HG03108 (cell line): ENCODE measurements around the gene ARL15.
"Not testable (repeated sequence)": the region's sequence is repeated elsewhere in the genome, so short reads cannot be mapped to it uniquely, and the experiment has no call there.

ENCODE experiments used
- ATAC-seq: cut with Tn5 transposase; IDR thresholded peaks from one replicate; pipeline ENCODE4 v1.9.1; 2021; ENCODE audit warnings: moderate library complexity; ENCODE audit not compliant: unreplicated experiment

The ARL15 gene

DNA sequence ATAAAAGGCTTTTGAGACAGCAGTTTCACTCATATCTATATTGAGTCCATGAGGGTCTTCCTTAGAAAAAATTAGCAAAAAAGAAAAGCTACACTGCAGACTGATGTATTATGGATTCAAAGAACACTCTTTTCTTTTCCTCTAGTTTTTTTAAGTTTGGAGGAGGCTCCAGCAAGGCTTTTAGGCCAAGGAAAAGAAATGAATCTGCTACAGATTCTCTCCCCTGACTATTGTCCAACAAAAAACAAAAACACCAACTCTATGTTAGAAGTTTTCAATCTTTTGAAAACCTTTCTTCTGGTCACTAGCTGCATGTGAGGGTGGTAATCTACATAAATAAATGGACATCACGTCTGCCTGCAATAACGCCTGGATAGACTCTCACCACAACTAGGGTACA, 310.4 kb downstream of the ARL15 start:
- ATAC-seq = no peak

GRCh38 chr5:53997736-53998627, 312.4 kb downstream of the ARL15 start:
- ATAC-seq = no peak

GRCh38 chr5:53996008-53996407, 314.4 kb downstream of the ARL15 start:
- ATAC-seq = no peak

DNA sequence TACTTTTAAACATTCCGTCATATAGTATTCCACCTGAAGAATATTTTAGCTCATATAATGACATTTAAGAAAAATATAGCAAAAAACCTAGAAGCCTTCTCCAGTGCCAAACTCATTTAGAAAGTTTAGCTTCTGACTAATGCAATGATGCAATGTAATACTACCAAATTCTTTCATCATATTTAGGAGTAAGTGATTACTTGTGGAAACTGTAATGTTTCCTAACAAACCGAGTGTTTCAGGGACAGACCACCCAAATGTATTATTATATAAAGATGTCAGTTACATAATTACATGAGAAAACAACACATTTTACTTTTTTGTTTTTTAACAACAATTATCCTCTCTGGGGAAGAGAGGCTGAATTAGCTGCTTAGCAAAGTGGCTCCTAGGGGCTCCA, 316.2 kb downstream of the ARL15 start:
- ATAC-seq = no peak

DNA sequence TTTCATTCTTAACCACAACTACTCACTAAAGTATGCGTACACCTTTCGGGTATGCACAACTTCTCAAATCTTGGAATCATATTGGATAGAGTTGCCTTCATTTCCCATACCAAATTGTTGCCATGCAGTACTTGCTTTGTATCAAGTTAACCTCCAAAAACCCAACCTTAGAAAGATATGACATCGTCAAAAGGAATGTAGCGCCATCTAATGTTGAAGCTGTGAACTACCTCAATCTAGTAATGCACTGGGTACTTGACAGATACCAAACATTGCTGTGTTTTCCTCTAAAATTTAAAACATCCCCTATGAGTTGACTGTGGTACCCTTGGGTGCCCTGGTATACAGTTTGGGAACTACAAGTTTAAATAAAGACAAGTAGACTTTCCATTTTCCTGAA, 318.4 kb downstream of the ARL15 start:
- no peak for ATAC-seq

DNA sequence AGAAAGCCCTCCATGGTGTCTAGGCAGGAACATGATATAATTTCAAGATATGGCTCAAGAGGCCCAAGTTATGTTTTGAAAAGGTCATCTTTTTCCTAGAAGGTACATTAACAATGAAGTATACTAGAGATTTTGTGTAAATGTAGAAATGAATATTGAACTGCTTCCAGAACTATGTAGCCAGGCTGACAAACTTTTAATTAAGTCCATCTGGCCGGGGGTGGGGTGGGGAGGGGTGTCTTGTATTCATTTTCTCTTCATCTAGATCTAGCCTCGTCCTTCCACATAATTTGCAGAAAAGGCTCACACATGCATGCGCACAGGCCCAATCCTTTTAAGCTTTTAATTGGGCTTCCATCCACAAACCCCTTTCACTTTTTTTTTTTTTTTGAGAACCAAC, 323.3 kb downstream of the ARL15 start:
- no peak for ATAC-seq

DNA sequence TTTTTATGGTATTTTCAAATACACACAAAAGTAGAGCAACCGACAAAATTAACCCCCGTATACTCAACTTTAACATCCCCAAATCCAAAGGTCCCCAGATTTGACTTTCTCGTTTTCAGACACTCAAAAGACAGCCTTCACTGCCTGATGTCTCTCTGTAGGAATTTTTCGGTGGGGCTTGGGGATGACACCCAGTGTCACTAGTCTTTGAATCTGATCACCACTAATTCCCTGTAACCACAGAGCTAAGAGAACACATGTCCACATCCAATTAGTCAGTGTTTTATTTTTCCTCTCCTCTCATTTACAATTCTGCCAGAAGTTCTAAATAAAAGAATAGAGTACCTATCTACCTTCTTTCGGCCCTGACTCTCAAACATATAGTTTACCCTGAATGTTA, 324.6 kb downstream of the ARL15 start:
- ATAC-seq = no peak

DNA sequence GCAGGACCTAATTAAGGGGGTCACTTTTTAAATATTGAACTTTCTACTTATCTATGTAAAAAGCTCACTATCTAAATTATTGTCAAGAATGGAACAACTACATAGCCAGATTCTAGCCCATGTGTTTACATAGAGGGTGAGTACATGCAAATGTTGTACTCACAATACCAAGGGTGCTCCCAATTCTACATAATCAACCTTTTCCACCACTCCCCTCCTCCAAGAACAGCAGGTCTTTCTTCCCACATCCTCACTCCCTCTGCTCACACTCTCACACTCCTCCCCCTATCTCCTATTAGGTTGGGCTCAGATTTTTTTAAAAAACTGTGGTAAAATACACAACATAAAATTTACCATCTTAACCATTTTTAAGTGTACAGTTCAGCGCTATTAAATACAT, 325.4 kb downstream of the ARL15 start:
- ATAC-seq = no peak

DNA sequence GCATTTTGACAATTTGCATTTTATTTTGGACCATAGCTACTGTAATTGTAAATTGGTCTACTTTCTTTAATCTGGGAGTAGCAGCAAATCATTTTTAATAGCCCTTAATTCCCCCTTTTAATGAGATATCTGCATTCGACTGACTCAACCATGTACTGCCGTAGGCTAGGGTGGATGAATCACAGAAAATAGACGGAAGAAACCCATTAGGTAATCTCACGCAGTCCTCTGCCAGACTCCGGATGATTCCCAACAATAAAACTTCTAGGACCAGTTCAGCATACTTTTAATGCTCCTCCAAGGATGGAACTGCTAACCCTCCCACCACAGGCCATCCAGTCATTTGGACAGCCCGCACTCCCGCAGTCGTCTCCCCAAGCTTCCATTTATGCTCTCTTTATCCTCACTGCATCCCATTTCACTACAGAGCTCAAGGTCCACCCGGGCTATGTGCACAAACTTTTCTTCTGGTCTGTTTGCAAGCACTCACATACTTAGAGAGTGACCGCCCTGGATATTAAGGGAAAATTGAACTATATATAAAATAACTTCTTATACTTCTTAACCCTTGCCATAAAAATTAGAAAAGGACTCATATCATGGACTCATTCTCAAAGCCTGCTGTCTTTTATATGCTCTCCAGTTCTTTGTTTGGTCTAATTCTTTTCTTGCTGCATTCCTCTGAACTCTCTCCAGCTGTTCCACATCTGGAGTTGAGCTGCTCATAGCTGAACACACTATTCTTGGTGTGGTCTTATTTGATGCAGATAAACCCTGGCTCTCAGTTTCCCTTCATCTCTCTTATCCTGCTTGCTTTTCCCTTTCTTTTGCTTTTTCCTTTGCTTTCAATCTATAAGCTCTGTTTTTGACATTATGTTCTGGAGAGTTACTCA, 326.6 kb downstream of the ARL15 start:
- ATAC-seq = no peak

DNA sequence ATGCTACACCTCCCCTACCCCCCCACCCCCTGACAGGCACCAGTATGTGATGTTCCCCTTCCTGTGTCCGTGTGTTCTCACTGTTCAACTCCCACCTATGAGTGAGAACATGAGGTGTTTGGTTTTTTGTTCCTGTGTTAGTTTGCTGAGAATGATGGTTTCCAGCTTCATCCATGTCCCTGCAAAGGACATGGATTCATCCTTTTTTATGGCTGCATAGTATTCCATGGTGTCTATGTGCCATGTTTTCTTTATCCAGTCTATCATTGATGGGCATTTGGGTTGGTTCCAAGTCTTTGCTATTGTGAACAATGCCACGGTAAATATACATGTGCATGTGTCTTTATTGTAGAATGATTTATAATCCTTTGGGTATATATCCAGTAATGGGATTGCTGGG, 328.1 kb downstream of the ARL15 start:
- ATAC-seq = not testable (repeated sequence)

GRCh38 chr5:53980061-53980460, 330.3 kb downstream of the ARL15 start:
- no peak for ATAC-seq

- no peak for ATAC-seq
Observed at GRCh38 chr5:53974021-53974420, 336.4 kb downstream of the ARL15 start.

GRCh38 chr5:53972314-53972713, 338.1 kb downstream of the ARL15 start:
- ATAC-seq = no peak

- ATAC-seq = no peak
Observed at GRCh38 chr5:53971551-53971950, 338.8 kb downstream of the ARL15 start.

GRCh38 chr5:53971131-53971530, 339.2 kb downstream of the ARL15 start:
- ATAC-seq = no peak

- no peak for ATAC-seq
Observed at GRCh38 chr5:53970475-53970874, 339.9 kb downstream of the ARL15 start.

DNA sequence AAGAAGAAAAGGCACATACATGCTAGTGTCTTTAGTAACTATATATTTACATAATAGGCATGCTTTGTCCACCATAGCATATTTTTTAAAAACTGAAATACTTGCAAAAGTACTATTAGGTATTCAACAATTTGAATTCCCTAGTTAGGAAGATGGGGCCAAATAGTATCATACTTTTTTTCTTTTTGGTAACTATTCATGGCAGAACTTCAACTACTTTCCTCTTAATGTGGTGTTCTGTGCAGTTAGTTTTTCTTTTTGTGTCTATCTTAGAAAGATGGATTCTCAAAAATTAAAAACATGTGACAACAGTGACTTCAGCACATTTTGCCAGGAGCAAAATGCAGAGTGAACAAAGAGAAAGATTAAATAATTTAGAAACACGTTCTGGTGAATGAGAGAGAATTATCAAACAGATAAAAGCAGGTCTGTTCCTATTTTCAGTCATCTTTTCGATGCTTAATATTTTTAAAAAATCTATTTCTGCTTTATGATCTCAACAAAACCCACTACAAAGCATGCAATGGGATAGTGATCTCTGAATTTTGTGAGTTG, 341.1 kb downstream of the ARL15 start:
- no peak for ATAC-seq

- ATAC-seq = no peak
Observed at GRCh38 chr5:53965459-53965858, 344.9 kb downstream of the ARL15 start.

- ATAC-seq = no peak
Observed at GRCh38 chr5:53963958-53964357, 346.4 kb downstream of the ARL15 start.

DNA sequence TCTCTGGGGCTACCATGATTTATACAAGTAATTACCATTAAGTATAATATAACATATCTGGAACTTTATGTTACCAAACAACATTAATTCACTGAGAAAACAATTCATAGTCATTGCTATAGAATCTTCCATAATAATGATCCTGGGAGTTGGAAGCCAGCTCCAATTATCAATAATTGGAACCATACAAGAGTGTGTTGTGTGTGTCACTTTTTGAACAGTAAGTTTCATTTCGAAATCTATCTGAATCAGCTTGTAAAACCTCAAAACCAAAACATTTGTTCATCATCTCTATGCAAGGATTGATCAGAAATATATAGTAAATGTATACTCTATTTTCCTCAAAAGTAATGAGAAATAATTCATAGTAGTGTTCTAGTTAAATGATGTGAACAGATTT, 348.1 kb downstream of the ARL15 start:
- no peak for ATAC-seq

DNA sequence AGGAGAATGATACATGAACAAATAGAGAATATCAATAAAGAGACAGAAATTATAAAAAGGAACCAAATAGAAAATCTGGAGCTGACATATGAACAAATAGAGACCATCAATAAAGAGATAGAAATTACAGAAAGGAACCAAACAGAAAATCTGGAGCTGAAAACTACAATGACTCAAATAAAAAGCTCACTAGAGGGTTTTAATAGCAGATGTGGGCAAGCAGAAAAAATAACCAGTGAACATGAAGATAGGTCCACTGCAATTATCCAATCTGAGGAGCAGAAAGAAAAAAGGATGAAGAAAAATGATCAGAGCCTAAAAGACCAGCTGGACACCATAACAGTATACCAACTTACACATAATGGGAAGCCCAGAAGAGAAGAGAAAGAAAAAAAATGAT, 353.7 kb downstream of the ARL15 start:
- ATAC-seq = no peak

DNA sequence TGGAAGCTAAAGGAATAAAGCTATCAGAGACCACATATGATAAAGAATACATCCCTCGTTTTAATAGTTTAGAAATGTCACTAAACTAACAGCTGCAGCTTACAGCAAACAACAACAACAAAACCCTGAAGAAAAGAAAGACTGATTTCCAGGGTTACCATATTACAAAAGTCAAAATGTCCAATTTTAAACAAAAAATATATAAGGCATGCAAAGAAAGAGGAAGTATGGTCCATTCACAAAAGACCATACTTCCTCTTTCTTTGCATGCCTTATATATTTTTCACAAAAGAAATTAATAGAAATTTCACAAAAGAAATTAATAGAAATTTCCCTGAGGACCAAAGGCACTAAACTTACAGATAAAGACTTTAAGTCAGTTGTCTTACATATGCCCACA, 354.2 kb downstream of the ARL15 start:
- ATAC-seq = no peak
